HG02970 (cell line): ENCODE results near the gene ZXDA.

Source experiments
- ATAC-seq: cut with Tn5 transposase; IDR thresholded peaks from one replicate; pipeline ENCODE4 v1.9.1; 2021; ENCODE audit warnings: mild to moderate bottlenecking, moderate library complexity, moderate number of reproducible peaks; ENCODE audit not compliant: unreplicated experiment, low FRiP score

Gene ZXDA

DNA sequence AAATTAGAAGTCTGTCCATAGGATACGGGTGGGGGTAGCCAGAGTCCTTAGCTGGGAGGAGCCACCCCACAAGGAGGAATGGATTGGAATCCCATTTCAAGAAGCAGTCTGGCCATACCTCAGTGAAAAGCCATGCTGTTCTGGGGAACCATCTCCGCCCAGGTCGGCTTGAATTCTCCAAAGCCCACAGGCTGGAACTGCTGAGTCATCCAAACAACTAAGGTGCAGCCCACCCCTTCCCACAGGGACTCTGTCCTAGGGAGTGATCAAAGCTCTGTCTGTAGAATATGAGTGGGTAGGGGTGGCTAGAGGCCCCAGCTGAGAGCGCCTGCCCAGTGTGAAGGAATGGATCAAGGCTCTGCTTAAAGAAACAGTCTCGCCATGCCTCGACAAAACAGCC is 38.8 kb downstream of the ZXDA start:
- no peak for ATAC-seq
